GM18517 (cell line): ENCODE data around the gene PEMT.

Experiments
- ATAC-seq: cut with Tn5 transposase; IDR thresholded peaks from one replicate; pipeline ENCODE4 v1.9.1; 2021; ENCODE audit warnings: mild to moderate bottlenecking, moderate library complexity; ENCODE audit not compliant: unreplicated experiment

The PEMT gene

GRCh38 chr17:17572010-17572785, 19.3 kb downstream of the PEMT start:
- ATAC-seq, result no peak

GRCh38 chr17:17570798-17571716, 20.5 kb downstream of the PEMT start:
- ATAC-seq, result no peak

GRCh38 chr17:17570140-17570797, 21.2 kb downstream of the PEMT start:
- no peak for ATAC-seq

- ATAC-seq, result no peak
Observed at GRCh38 chr17:17569691-17570090, 21.8 kb downstream of the PEMT start.

DNA sequence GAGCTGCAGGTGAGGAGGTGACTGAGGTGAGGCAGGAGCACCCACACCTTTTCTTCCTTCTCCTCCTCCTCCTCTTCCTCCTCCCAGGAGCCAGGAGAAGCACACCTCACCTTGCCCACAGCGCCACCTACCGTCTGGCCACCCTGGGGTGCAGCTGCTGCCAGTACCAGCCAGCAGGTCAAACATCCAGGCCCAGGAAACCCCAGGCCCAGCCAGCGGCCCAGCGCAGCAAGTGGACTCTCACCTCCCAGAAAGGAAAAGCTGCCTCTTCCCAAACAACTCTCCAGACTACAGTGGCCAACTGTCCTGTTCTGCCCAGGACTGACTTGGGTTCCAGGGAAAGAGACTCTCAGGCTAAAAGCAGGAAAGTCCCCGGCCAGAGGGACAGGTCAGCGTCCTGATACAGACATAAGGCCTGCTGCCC, 22.7 kb downstream of the PEMT start:
- ATAC-seq, result no peak

- ATAC-seq, result no peak
Observed at GRCh38 chr17:17567631-17568030, 23.9 kb downstream of the PEMT start.

DNA sequence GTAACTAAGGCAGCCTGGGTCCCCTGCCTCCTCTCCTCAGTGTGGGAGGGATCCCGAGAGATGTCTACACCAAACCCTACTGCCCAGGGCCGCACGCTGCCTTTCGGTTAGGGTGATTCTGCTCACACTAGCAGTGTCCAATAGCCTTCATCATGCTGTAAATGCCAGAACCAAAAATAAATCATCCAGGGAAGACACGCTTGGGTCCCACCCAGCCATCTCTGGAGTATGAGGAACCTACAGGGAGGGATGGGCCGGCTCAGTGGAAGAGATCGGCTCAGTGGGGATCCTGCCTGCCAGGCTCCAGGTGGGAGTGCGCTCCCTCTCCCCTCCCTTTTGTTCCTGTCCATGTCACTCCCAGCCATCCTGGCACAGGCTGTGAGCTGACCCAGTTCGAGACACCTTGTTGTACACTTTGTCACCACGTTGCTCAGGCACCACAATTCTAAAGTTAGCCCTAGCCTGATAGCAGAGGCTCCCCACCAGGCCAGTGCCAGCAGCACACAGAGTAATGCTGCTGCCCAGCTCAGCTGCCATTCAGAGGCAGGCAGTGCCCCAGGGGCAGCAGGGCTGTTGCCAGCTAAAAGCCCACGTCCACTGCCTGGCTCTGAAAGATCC, 24.5 kb downstream of the PEMT start:
- no peak for ATAC-seq

DNA sequence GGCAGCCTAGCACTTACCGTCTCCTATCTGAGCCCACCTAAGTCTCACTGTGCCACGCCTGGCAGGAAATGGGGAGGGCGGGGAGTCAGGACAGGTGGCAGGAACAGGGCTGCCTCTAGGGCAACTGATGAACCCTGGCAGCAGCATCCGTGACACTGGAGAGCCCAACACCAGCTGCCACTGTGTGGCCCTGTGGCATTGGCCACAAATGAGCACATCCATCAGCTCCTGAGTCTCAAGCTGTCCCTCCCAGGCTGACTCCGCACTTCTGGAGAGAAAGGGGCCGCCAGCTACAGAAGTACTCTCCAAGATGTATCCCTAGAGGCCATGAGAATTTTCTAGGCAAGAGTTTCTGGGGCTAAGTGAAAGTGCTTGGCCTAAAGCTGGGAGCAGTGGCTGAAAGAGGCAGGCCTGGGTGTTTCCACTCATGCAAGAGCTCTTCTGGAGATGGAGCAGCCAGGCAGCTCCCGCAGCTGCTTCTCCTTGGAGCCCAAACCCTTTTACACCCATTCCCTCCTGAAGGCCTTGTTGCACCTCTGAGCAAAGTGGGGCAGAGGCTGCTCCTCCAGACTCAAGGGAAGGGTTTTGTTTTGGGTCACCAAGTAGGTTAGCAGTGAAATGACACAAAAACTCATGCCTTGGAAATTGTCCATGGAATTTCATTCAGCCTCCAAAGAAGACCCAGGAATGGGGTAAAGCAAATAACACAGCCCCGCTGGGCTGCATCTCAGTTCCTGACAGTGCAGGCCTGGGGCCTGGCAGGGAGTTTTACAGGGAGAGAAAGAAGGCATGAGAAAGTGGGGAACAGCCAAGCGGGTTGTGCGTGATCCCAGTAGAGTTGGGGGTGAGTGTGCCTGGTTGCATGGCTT, 25.8 kb downstream of the PEMT start:
- ATAC-seq, result no peak

DNA sequence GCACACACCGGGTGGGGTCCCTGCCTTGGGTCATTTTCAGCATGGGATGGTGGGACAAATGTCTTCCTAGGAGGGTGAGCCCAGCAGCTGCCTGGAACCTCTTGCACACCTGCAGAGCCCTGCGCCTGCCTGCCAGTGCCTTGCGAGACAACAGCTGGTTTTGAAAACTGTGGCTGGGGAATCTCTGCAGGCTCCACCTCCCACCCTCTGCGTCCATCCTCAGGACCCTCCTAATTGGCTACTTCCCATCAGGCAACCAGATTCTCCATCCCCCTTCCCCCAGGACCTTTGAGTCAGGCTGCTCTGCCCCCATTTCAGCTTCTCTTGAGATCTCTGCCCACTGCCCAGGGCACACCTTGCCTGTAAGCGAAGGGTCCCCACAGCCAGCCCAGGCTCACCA, 26.6 kb downstream of the PEMT start:
- no peak for ATAC-seq

DNA sequence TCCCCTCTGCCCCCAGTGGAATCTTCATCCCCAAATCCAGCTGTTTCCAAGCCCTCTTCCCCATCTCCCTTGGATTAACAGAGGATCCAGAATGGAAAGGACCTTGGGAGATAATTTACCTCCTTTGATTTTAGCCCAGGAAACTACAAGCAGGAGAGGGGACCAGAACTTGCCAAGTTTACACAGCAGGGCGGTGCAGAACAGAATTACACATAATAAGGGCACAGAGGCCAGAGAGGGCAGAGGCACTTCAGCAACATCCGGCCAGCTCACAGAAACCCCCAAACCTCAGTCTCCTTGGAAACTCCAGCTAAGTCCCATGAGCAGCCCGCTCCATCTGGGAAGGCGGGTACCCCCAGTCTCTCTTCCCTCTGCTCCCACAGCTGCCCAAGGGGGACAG, 27.2 kb downstream of the PEMT start:
- no peak for ATAC-seq

DNA sequence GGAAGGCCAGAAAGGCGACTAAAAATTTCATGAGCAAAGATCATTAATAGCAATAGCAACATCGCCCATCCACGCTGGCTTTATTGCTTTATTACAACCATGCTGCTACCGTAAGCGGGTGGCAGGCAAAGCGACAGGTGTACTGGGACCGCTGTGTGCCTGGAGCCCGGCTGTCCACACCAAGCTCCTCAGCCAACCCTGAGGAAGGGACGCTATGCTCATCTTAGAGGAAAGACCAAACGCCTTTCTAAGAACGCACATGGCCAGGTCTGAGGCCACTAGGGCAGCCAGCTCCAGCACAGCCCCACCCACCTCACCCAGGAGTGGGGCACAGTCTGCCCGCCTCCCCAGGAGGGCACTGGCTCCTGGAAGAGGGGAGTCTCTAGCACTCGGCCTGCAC, 28.0 kb downstream of the PEMT start:
- no peak for ATAC-seq

DNA sequence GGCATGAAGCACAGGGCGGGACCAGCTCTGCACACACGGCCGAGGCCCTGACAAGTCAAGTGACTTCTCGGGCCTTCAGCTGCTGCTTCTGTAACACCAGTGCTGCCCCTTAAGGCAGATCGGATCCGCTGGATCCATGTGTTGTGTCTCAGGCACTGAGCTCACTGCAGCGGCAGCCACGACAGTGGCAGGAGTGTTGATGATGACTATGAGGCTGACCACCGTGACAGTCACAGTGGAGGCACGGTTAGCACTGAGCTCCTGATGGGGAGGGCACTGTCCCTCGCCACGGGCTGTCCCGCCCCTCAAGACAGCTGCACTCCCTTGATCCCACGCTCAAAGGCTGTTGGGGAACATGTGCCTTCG, 29.4 kb downstream of the PEMT start:
- ATAC-seq, result no peak

DNA sequence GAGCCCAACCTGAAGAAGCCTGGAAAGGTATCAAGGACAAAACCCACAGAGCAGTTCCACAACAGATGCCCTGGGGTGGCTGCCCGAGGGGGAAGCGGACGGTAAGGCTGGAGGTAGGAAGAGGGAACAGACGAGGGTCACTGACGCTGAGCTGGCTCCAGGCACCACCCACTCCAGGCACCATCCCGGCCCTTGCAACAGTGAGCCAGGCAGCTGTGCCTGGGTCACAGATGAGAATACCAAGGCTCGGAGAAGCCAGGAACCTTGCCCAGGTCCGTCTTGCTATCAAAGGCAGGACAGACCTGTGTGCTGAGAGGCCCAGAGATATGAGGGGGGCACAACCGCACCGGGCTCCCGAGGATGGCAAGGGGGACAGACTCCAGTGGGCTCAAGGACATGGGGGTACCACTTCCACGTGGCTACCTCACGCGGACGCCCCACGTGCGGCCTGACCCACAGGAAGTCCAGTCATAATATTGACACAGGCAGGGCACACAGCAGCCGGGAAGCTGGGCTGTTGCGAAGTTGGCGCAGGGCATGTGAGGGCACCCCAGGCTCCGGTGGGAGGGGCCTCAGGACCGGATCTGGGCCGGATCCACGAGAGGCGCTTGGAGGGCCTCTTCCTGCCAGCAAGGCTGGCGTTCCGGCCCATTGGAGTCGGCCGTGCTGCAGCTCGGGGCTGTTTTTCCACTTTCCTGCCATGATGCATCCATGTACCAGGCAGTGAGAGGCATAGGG, 29.9 kb downstream of the PEMT start:
- no peak for ATAC-seq

DNA sequence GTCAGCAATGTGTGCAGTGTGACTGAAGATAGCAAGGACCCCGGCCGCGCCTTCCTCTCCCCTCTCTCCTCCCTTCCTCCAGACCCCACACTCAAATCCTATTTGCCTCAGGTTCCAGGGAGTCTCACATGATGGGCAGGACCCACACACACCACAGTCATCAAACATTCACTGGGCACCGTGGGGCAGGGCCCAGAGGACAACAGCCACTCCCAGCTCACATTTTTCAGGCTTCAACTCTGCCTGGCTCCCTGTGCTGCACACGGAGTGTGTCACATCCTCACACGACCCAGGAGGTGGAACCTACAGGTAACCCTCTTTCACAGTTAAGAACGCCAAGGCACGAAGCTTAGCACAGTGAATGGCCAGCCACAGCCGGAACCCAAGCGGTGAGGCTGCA, 30.5 kb downstream of the PEMT start:
- no peak for ATAC-seq

DNA sequence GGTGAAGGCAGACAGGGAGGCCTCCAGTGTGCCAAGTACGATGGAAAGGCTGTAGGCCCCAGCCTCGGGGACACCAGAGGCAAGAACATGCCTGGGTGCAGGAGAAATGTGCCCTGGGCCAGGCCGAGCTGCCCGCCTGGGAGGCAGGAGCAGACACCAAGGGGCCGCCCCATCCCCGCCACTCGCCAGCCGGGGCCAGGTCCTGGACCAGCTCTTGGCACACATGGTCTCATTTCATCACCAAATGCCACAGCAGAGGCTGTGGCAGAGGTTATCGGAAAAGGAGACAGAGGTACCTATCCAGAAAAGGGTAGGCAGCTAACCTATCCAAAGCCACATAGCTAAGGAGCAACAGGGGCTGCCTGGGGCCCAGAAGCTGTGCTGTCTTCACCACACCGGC, 31.3 kb downstream of the PEMT start:
- ATAC-seq, result no peak

DNA sequence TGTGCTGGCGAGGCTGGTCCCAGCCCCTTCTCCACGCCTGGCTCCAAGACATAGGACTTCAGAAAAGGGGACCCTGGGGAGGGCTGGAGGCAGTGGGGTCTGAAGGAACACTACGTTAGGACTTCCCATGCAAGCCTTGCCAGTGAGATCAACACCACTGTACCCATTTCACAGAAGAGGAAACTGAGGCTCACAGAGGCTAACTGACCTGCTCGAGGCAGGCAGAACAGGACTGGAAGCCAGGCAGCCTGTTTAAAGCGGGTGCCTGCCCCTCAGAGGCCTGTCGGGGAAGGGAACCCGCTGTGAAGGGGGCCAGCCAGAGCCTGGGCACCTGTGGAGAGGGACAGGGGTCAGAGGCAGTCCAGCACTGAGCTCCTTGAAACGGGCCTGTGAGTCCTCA, 32.3 kb downstream of the PEMT start:
- no peak for ATAC-seq

- ATAC-seq, result no peak
Observed at GRCh38 chr17:17558431-17558830, 33.1 kb downstream of the PEMT start.

- no peak for ATAC-seq
Observed at GRCh38 chr17:17557796-17558195, 33.7 kb downstream of the PEMT start.

GRCh38 chr17:17556671-17557070, 34.8 kb downstream of the PEMT start:
- ATAC-seq, result no peak

DNA sequence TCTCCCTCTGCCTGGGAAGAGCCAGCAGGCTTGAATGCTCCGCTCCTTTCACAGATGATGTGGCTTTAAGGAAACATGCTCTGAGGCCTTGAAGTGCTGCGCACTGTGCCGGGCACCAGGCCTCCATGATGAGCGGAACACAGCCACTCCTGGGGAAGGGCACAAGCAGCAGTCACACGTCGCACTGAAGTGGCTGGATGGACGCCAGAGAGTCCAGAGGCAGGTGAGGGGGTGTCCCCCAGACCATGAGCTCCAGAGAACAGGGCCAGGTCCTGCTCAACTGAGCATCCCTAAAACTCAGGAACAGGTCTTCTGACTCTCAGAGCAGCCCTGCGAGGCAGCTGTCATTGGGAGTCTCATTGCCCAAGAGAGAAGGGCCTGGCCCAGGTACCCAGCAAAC, 35.6 kb downstream of the PEMT start:
- no peak for ATAC-seq
